ENCODE measurements around the gene RYR3.

DNA sequence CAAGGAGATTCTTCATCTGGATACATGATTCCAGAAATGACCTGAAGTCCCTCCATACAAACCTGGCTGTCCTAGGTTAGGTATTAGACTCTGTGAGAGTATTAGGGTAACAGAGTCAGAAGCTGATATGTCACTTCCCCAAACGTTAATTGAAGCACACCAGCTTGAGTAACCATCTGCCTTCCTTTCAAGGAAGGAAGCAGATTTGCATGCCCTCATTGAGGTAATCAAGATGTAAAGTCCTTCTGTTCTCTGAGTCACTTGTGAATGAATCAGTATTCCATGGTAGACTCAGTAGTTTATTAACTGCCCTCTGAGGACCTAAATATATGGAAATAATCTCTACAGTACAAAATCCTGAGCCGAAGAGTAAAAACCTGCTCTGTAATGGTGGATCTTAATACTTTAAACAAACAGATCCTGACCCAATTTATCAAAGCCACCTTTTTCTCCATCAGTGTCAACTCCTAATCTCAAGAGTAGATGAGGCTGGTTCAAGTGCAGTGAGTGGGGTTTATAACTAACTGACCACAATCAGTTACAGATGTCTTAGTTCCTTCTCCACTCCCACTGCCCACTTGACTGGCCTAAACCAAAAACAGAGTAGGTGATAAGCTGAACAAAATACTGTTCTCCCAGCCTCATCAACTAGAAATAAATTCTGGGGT lies 411.4 kb downstream of the RYR3 start:
- TF ChIP-seq, protein P1, sequence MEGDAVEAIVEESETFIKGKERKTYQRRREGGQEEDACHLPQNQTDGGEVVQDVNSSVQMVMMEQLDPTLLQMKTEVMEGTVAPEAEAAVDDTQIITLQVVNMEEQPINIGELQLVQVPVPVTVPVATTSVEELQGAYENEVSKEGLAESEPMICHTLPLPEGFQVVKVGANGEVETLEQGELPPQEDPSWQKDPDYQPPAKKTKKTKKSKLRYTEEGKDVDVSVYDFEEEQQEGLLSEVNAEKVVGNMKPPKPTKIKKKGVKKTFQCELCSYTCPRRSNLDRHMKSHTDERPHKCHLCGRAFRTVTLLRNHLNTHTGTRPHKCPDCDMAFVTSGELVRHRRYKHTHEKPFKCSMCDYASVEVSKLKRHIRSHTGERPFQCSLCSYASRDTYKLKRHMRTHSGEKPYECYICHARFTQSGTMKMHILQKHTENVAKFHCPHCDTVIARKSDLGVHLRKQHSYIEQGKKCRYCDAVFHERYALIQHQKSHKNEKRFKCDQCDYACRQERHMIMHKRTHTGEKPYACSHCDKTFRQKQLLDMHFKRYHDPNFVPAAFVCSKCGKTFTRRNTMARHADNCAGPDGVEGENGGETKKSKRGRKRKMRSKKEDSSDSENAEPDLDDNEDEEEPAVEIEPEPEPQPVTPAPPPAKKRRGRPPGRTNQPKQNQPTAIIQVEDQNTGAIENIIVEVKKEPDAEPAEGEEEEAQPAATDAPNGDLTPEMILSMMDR (conservative IDR thresholded peaks at IDR 0.05 in 1 of 2, IDR thresholded peaks at IDR 0.05 in 1 of 2; ENCODE audit: extremely low read depth in 1 of 2, insufficient read depth in 1 of 2, low read depth in 1 of 2, low read length in 2 of 2) = no peak
- TF ChIP-seq EZH2 (IDR thresholded peaks at IDR 0.05; ENCODE audit: borderline replicate concordance, low read length) = no peak
